ENCODE data around the gene SLC3A2. TPM values are rescaled to one million over a fixed set of nuclear protein-coding genes. Genes with fewer than 3 reads are reported as not detected.

Gene SLC3A2
- polyA plus RNA-seq, result 27.1 and 50.5 TPM in 2 replicates

GRCh38 chr11:62880803-62881578, at the start of gene SLC3A2:
TSS of gene SLC3A2 (plus strand) at chr11:62880896. CDS start at chr11:62881024, 128 bp downstream.

DNA sequence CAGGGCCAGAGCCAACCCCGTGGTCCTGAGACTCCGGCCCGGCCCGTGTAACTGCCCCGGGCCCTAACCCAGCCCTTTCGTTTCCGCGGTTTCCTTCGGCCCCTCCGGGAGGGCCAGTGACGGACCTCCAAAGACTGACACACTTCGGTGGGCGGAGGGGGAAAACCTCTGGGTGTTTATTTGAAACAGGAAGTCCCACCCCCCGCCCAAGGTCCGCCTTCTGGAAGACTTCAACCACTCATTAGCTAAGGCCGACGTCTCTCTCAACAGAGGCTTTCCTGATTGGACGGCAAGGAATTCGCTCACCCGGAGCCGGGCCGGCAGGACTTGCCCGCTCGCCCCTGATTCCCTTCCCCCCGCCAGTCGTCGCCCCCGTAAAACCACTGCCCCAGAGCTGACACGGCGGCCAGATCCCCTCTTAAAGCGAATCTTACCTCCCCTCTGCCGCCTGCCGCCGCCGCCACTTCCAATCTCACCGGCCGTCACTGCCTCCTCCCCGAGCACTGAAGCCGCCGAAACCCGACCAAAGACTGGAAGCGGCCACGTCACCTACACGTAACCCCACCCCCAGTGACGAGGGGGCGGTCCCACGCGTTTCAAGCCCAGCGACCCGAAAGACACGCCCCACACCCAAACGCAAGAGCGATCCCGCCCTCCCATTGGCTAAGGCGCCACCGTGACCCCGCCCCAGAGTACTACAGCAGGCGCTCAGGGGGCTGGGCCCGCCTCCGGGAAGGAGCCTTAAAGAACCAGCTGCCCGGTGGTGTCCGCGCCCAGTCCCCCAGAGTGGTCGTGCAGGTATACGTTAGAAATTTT, 49.0 kb upstream of the SLC3A2 start, which contains the start of gene STX5:
Gene STX5 (minus strand): TSS at position 532 of the 816 bp plus-strand sequence. CDS start 808 bp downstream, outside the sequence.

GRCh38 chr11:62832336-62833234, 48.1 kb upstream of the SLC3A2 start, which contains the start of gene TEX54:
TSS of gene TEX54 (minus strand) at chr11:62832841.

DNA sequence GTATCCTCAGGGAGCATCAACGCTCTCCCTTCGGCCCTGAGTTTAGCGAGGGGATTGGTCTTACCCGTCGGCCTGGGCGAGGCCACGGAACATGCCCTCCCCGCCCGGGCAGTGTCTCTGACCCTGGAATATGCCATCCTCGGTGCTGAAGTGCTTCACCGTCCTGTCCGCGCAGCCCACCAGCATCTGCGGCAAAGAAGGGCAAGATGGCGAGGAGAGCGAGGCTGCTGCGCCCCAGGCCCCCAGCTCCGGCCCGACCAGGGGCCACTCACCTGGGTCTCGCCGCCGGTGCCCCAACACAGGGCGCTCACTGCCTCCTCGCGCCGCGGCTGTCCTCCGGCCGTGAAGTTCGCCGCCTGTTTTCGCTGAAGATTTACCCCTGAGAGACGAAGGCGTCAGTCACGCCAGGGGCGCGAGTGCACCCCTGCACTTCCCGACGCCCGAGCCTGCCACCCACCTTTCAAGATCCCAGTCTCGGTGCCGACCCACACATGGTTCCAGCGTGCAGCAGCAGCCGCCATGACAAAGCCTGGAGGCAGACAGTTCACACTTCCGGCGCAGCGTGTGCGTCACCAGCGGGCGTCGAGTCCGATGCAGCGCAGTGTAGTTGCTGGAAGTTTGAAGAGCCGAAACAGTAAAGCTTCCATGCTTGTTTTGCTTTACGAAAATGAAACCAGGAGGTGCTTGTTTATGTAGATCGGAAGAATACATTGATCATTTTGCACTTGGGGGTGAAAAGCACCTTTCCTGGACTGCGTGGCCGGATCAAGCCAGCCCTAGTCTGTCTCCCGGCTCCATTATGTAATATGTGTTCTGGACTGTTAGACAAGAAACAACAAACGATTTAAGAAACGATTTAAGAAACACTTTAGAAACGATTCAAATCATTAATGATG, 41.4 kb upstream of the SLC3A2 start, which contains the start of gene WDR74:
Gene WDR74 (minus strand): TSS at position 541 of the 896 bp plus-strand sequence. CDS start 20 bp downstream, at position 521.

GRCh38 chr11:62921201-62921572, 40.5 kb downstream of the SLC3A2 start, which contains the start of gene CHRM1:
TSS of gene CHRM1 (minus strand) at chr11:62921363. CDS start at chr11:62911100, 10,263 bp downstream.

Other genes starting within 250 kb of the SLC3A2 start
- 3.9 and 6.3 TPM in 2 replicates for gene GANAB, start 234.3 kb upstream of the SLC3A2 start, polyA plus RNA-seq
- gene INTS5, start 227.6 kb upstream of the SLC3A2 start, polyA plus RNA-seq, result 1.1 and 1.3 TPM in 2 replicates
- gene C11orf98, start 215.7 kb upstream of the SLC3A2 start, polyA plus RNA-seq, result 82.2 and 95.4 TPM in 2 replicates
- gene CSKMT, start 215.6 kb upstream of the SLC3A2 start, polyA plus RNA-seq, result 5.4 and 7.2 TPM in 2 replicates
- 3.4 and 3.8 TPM in 2 replicates for gene UQCC3, start 209.2 kb upstream of the SLC3A2 start, polyA plus RNA-seq
- gene LBHD1, start 208.6 kb upstream of the SLC3A2 start, polyA plus RNA-seq, result 2.2 TPM in 1 of 2 replicates, not detected in the other
- 29.6 and 45.3 TPM in 2 replicates for gene UBXN1, start 201.8 kb upstream of the SLC3A2 start, polyA plus RNA-seq
- gene LRRN4CL, start 191.4 kb upstream of the SLC3A2 start, polyA plus RNA-seq, result not detected in 2 replicates
- gene BSCL2, start 173.5 kb upstream of the SLC3A2 start, polyA plus RNA-seq, result 511 and 550 TPM in 2 replicates
- 926 and 1,510 TPM in 2 replicates for gene GNG3, start 173.2 kb upstream of the SLC3A2 start, polyA plus RNA-seq
- gene HNRNPUL2, start 153.4 kb upstream of the SLC3A2 start, polyA plus RNA-seq, result 6.1 and 11.6 TPM in 2 replicates
- 39.6 and 42.1 TPM in 2 replicates for gene TTC9C, start 152.4 kb upstream of the SLC3A2 start, polyA plus RNA-seq
- gene ZBTB3, start 126.7 kb upstream of the SLC3A2 start, polyA plus RNA-seq, result 3.5 and 3.6 TPM in 2 replicates
- 167 and 208 TPM in 2 replicates for gene POLR2G, start 119.3 kb upstream of the SLC3A2 start, polyA plus RNA-seq
- 0.15 and 1.2 TPM in 2 replicates for gene TAF6L, start 109.5 kb upstream of the SLC3A2 start, polyA plus RNA-seq
- 19.7 and 23.2 TPM in 2 replicates for gene TMEM179B, start 93.5 kb upstream of the SLC3A2 start, polyA plus RNA-seq
- gene TMEM223, start 88.9 kb upstream of the SLC3A2 start, polyA plus RNA-seq, result 12.5 and 20.4 TPM in 2 replicates
- 25.0 and 31.8 TPM in 2 replicates for gene NXF1, start 75.5 kb upstream of the SLC3A2 start, polyA plus RNA-seq
- gene STX5, start 48.8 kb upstream of the SLC3A2 start, polyA plus RNA-seq, result 5.0 and 5.3 TPM in 2 replicates
- gene TEX54, start 48.1 kb upstream of the SLC3A2 start, polyA plus RNA-seq, result not detected in 2 replicates
- 11.6 and 16.4 TPM in 2 replicates for gene WDR74, start 41.3 kb upstream of the SLC3A2 start, polyA plus RNA-seq
- 5.9 TPM in 1 of 2 replicates, not detected in the other for gene CHRM1, start 40.5 kb downstream of the SLC3A2 start, polyA plus RNA-seq
- gene SLC22A6, start 104.1 kb downstream of the SLC3A2 start, polyA plus RNA-seq, result not detected in 2 replicates
- not detected in 2 replicates for gene SLC22A8, start 134.9 kb downstream of the SLC3A2 start, polyA plus RNA-seq